H1 (cell line): ENCODE results near the gene ELOF1. TPM values are rescaled to one million over a fixed set of nuclear protein-coding genes. Genes with fewer than 3 reads are reported as not detected.

Source experiments
- ASH2L ChIP-seq: fragments of 200-600, 300-600 bp; sonication (generic); IDR thresholded peaks from one replicate; pipeline ENCODE4 v1.7.1; 2017; ENCODE audit warnings: low read length
- CBX8 ChIP-seq: fragments of 300-800, 300-1000 bp; sonication (generic); IDR thresholded peaks from 2 replicates; pipeline ENCODE4 v1.7.1; 2016; ENCODE audit warnings: low read depth, low read length, borderline replicate concordance
- CREB1 ChIP-seq: IDR thresholded peaks from 2 replicates; pipeline ENCODE4 v1.6.1; 2012; ENCODE audit warnings: inconsistent platforms
- EP300 ChIP-seq, 2 experiments: IDR thresholded peaks; 1 replicate in 1 of 2; 2 replicates in 1 of 2; pipeline ENCODE4 v1.6.1; 2011 to 2012; ENCODE audit warnings: low read depth in 2 of 2, low read length in 2 of 2, mild to moderate bottlenecking in 2 of 2, borderline replicate concordance in 1 of 2, inconsistent platforms in 1 of 2, moderate library complexity in 1 of 2
- NANOG ChIP-seq: IDR thresholded peaks from 2 replicates; pipeline ENCODE4 v1.6.1; 2011; ENCODE audit warnings: low read length, low read depth, mild to moderate bottlenecking, inconsistent platforms; ENCODE audit not compliant: insufficient read depth, poor library complexity, severe bottlenecking
- RNF2 ChIP-seq: fragments of 200-900, 300-1000 bp; sonication (generic); IDR thresholded peaks from 2 replicates; pipeline ENCODE4 v1.7.1; 2016; ENCODE audit warnings: borderline replicate concordance, low read depth, mild to moderate bottlenecking, antibody characterized with exemption, low read length; ENCODE audit not compliant: poor library complexity, severe bottlenecking; ENCODE audit errors: missing control alignments
- SAP30 ChIP-seq: fragments of 300-600 bp; sonication (generic); IDR thresholded peaks from 2 replicates; pipeline ENCODE4 v1.7.1; 2012; ENCODE audit warnings: low read length, moderate library complexity, mild to moderate bottlenecking, inconsistent platforms; ENCODE audit not compliant: insufficient read depth, insufficient replicate concordance
- TBP ChIP-seq: IDR thresholded peaks from 2 replicates; pipeline ENCODE4 v1.6.1; 2011; ENCODE audit warnings: low read depth, low read length, improper control_type of control experiment
- ZNF274 ChIP-seq: IDR thresholded peaks from 2 replicates; pipeline ENCODE4 v1.7.0; 2012; ENCODE audit warnings: low read length, borderline replicate concordance; ENCODE audit errors: extremely low read depth
- polyA plus RNA-seq, 7 experiments: library from polyadenylated mRNA; depleted of rRNA in 3 of 7; stranded (reverse) in 5 of 7; unstranded in 2 of 7; fragments of >200 nt in 5 of 7; fragments of 200-250 nt in 2 of 7; gene quantifications; 1 replicate in 5 of 7; 2 replicates in 1 of 7; 4 replicates in 1 of 7; pipeline versions ENCODE4 v1.2.1 to v1.2.3, GENCODE V29; 2011 to 2013; ENCODE audit warnings: missing spikeins in 2 of 7, mixed read lengths in 2 of 7
- total RNA-seq: library from RNA; stranded (reverse); fragmentation: NEBNext Ultra II Directional; extraction: Animal tissue kit (Norgen Biotek cat#: 25700); gene quantifications from 2 replicates; pipeline ENCODE4 v1.2.1, GENCODE V29; 2021

The ELOF1 gene
- total and polyA plus RNA-seq, 2 of the 8 experiments (the other 6 are each of a cell fraction or from before 2014, with no cell fraction given), result 84.2 to 101 TPM

DNA sequence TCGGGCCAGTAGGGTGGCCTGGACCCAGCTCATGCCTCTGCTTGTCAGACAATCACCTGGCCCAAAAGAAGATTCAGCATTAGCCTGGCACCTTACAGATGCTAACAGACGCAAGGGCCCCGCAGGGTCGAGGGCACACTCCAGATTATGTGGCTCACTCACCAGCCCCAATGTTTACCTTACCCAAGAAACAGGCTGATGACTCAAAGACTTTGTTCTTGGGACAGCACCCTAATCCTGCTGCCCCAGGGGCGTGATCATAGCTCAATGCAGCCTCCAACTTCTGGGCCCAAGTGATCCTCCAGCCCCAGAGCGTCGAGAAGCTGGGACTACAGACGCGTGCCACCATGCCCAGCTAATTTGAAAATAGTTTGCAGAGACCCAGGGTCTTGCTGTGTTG lies 39.9 kb downstream of the ELOF1 start (continued):
- TF ChIP-seq CBX8, result no peak
- no peak for TF ChIP-seq TBP
- no peak for TF ChIP-seq EP300 (IDR thresholded peaks at IDR 0.05; ENCODE audit: borderline replicate concordance in 1 of 2, low read depth in 2 of 2, low read length in 2 of 2)
- no peak for TF ChIP-seq ASH2L
- TF ChIP-seq SAP30, result no peak
- TF ChIP-seq RNF2, result no peak
- no peak for TF ChIP-seq NANOG
- no peak for TF ChIP-seq ZNF274
- no peak for TF ChIP-seq CREB1
